Central memory CD4-positive, alpha-beta T cell (primary cell): ENCODE measurements around the gene POLR2L.
A peak's percentile ranks its signal among the peaks of the same experiment; 100 is the strongest.

ENCODE experiments used
- DNase-seq: peaks from one replicate; pipeline ENCODE4 v3.0.0; 2022

POLR2L gene

GRCh38 chr11:824942-825341, 17.4 kb downstream of the POLR2L start:
- no peak for DNase-seq

- DNase-seq = no peak
Observed at GRCh38 chr11:824292-824880, 17.9 kb downstream of the POLR2L start.

GRCh38 chr11:823441-824291, 18.7 kb downstream of the POLR2L start:
- DNase-seq = no peak

GRCh38 chr11:821512-822371, 20.6 kb downstream of the POLR2L start:
- no peak for DNase-seq

- no peak for DNase-seq
Observed at GRCh38 chr11:820655-821511, 21.4 kb downstream of the POLR2L start.

GRCh38 chr11:819943-820649, 22.2 kb downstream of the POLR2L start:
- DNase-seq = peak; percentile 94

- DNase-seq = peak; percentile 86
Observed at GRCh38 chr11:819129-819931, 23.0 kb downstream of the POLR2L start.

GRCh38 chr11:818396-819128, 23.8 kb downstream of the POLR2L start, which contains the start of gene PNPLA2:
TSS of gene PNPLA2 (plus strand) at chr11:818914. CDS start at chr11:819719, 805 bp downstream.
- no peak for DNase-seq

- DNase-seq = no peak
Observed at GRCh38 chr11:816433-816779, 25.9 kb downstream of the POLR2L start.

- no peak for DNase-seq
Observed at GRCh38 chr11:815675-816432, 26.5 kb downstream of the POLR2L start.

- DNase-seq = no peak
Observed at GRCh38 chr11:813456-814096, 28.8 kb downstream of the POLR2L start.

- no peak for DNase-seq
Observed at GRCh38 chr11:813072-813455, 29.3 kb downstream of the POLR2L start.

- no peak for DNase-seq
Observed at GRCh38 chr11:812390-812789, 29.9 kb downstream of the POLR2L start.

GRCh38 chr11:811446-812245, 30.7 kb downstream of the POLR2L start:
- no peak for DNase-seq

- no peak for DNase-seq
Observed at GRCh38 chr11:810040-810567, 32.2 kb downstream of the POLR2L start.

GRCh38 chr11:809287-810039, 32.9 kb downstream of the POLR2L start, which contains the start of gene RPLP2:
TSS of gene RPLP2 (plus strand) at chr11:809967. CDS start at chr11:810235, 268 bp downstream.
- DNase-seq = peak; percentile 96
